PC-9 (cell line): ENCODE measurements around the gene TGM2. TPM values are rescaled to one million over a fixed set of nuclear protein-coding genes. Genes with fewer than 3 reads are reported as not detected.

ENCODE experiments used
- BruUV-seq: library from RNA; stranded (reverse); fragments of 400-500 nt; replicated peaks from 2 replicates; lab custom pipeline; 2021; lab: Mats Ljungman, UMichigan
- CTCF ChIA-PET: fragments of 300-600 bp; sonication (Branson Sonifier 250); formaldehyde crosslinking; loops from one replicate; lab custom pipeline; 2022; ENCODE audit warnings: antibody characterized with exemption; lab: Charles Lee
- POLR2A ChIA-PET: fragments of 300-600 bp; sonication (Branson Sonifier 250); formaldehyde crosslinking; loops from one replicate; lab custom pipeline; 2022; ENCODE audit warnings: antibody characterized with exemption; ENCODE audit not compliant: unreplicated experiment; lab: Charles Lee
- DNase-seq, 2 experiments: peaks; one replicate each; pipeline versions ENCODE4 v3.0.0 to v3.0.0-alpha.2; 2015 to 2022; ENCODE audit warnings: mixed read lengths in 1 of 2
- H2AFZ ChIP-seq: fragments of 200-600 bp; sonication (generic); 2 replicates; pipeline ENCODE4 v1.8.1; 2017; ENCODE audit warnings: antibody characterized with exemption
- H3F3A ChIP-seq: fragments of 200-600 bp; sonication (generic); 2 replicates; pipeline ENCODE4 v1.8.1; 2017; ENCODE audit warnings: antibody characterized with exemption, mild to moderate bottlenecking, low read depth; ENCODE audit not compliant: insufficient read depth
- H3K27ac ChIP-seq: fragments of 200-600 bp; sonication (generic); 2 replicates; pipeline ENCODE4 v1.6.1; 2016; ENCODE audit warnings: mixed run types
- H3K27me3 ChIP-seq: fragments of 200-600 bp; sonication (generic); 2 replicates; pipeline ENCODE4 v1.6.1; 2016; ENCODE audit warnings: low read depth, mixed run types; ENCODE audit not compliant: insufficient read depth
- H3K36me3 ChIP-seq: fragments of 200-600 bp; sonication (generic); 2 replicates; pipeline ENCODE4 v1.6.1; 2016; ENCODE audit warnings: low read depth, mixed run types
- H3K4me1 ChIP-seq: fragments of 200-600 bp; sonication (generic); replicated peaks from 2 replicates; pipeline ENCODE4 v1.6.1; 2016; ENCODE audit warnings: mixed run types; ENCODE audit not compliant: insufficient read depth
- H3K4me2 ChIP-seq: fragments of 200-600 bp; sonication (generic); 2 replicates; pipeline ENCODE4 v1.6.1; 2017; ENCODE audit warnings: mixed run types
- H3K4me3 ChIP-seq: fragments of 200-600 bp; sonication (generic); 2 replicates; pipeline ENCODE4 v1.6.1; 2016; ENCODE audit warnings: mixed run types
- H3K79me2 ChIP-seq: fragments of 200-600 bp; sonication (generic); 2 replicates; pipeline ENCODE4 v1.6.1; 2017; ENCODE audit warnings: low read depth, mixed run types
- H3K9me2 ChIP-seq: fragments of 200-600 bp; sonication (generic); 2 replicates; pipeline ENCODE4 v1.8.1; 2017; ENCODE audit warnings: mild to moderate bottlenecking; ENCODE audit not compliant: insufficient read depth
- H3K9me3 ChIP-seq: fragments of 200-600 bp; sonication (generic); 2 replicates; pipeline ENCODE4 v1.8.1; 2016; ENCODE audit warnings: low read depth; ENCODE audit not compliant: insufficient read depth
- H4K20me1 ChIP-seq: fragments of 200-600 bp; sonication (generic); 2 replicates; pipeline ENCODE4 v1.8.1; 2017; ENCODE audit not compliant: insufficient read depth
- EZH2 ChIP-seq: fragments of 200-600 bp; sonication (generic); IDR thresholded peaks from 2 replicates; pipeline ENCODE4 v1.8.0; 2017; ENCODE audit warnings: antibody characterized with exemption, low read depth
- intact Hi-C: fragments of 100-400 bp; cut with micrococcal nuclease; formaldehyde crosslinking; loops from one replicate; pipeline ENCODE4 v1.10.0; 2022; ENCODE audit not compliant: unreplicated experiment
- total RNA-seq: library from RNA; stranded (reverse); gene quantifications from 2 replicates; pipeline ENCODE4 v1.2.3, GENCODE V29; 2021
- TF ChIP-seq, protein P1 (sequence below): fragments of 200-600 bp; sonication (generic); conservative IDR thresholded peaks from 2 replicates; pipeline ENCODE4 v1.6.1; 2017; ENCODE audit warnings: mixed run types, antibody characterized with exemption, mild to moderate bottlenecking, moderate library complexity

The TGM2 gene
- total RNA-seq, 1 experiment from 2014 or later: 333 TPM

DNA sequence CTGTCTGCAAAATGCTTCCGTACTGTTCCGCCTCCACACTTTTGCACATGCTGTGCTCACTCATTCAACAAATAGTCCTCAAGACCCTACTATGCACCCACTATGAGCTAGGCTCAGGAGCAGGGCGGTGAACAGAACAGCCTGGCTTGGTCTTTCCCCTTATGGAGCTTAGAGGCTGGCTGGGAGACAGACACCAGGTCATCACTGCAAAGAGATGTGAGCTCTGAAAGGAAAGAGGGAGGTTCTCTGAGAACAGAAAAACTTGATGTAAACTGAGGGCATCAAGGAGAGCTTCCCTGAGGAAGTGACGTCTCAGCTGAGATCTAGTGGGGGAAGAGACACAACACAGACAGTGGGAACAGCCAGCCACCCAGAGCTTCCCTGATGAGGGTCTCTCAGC, 31.0 kb upstream of the TGM2 start:
- no peaks in the 10 kb centered on the region for H3K27me3 ChIP-seq
- H3K36me3 ChIP-seq: no peaks in the 10 kb centered on the region
- POLR2A ChIA-PET: interaction anchor here (0.7 kb wide), 2 partner anchors 12 to 260 kb away, joined by 4 to 7 read pairs; no protein-coding TSS in a partner anchor
- no TSS peak for BruUV-seq
- CTCF ChIA-PET: interaction anchor here (0.6 to 1.0 kb wide), 2 partner anchors 23 to 203 kb away, joined by 3 to 8 read pairs; no protein-coding TSS in a partner anchor
- H4K20me1 ChIP-seq: no peaks in the 10 kb centered on the region
- H3K27ac ChIP-seq: peak overlapping the region; percentile 73
- intact Hi-C loops: no loop called here
- no peaks in the 10 kb centered on the region for H3K79me2 ChIP-seq
- H3F3A ChIP-seq: peaks cover 46% of the 10 kb centered on the region
- no peak overlapping the region for H2AFZ ChIP-seq
- peaks cover 61% of the 10 kb centered on the region for H3K4me1 ChIP-seq
- peak overlapping the region; percentile 58 for H3K4me2 ChIP-seq
- H3K9me2 ChIP-seq: no peaks in the 10 kb centered on the region
- H3K9me3 ChIP-seq: no peaks in the 10 kb centered on the region
- no peak for DNase-seq
- H3K4me3 ChIP-seq: no peak overlapping the region
- TF ChIP-seq, protein P1, sequence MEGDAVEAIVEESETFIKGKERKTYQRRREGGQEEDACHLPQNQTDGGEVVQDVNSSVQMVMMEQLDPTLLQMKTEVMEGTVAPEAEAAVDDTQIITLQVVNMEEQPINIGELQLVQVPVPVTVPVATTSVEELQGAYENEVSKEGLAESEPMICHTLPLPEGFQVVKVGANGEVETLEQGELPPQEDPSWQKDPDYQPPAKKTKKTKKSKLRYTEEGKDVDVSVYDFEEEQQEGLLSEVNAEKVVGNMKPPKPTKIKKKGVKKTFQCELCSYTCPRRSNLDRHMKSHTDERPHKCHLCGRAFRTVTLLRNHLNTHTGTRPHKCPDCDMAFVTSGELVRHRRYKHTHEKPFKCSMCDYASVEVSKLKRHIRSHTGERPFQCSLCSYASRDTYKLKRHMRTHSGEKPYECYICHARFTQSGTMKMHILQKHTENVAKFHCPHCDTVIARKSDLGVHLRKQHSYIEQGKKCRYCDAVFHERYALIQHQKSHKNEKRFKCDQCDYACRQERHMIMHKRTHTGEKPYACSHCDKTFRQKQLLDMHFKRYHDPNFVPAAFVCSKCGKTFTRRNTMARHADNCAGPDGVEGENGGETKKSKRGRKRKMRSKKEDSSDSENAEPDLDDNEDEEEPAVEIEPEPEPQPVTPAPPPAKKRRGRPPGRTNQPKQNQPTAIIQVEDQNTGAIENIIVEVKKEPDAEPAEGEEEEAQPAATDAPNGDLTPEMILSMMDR: no peak
- TF ChIP-seq EZH2: no peak

DNA sequence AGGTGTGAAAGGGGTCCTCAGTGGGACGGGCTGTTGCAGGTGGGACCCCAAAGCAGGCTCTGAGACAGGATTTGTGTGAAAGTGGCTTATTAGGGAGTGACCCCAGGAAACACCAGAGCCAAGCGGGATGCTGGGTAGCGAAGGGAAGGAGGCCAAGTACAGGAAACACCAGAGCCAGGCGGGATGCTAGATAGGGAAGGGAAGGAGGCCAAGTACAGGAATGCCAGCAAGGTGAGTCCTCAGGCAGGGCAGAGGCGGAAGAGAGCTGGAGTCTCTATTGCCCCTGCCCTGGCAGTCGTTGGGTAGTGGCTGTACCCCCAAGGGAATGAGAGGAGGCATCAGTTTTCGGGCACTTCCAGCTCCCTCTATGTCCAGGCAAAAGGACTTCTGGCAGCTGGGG, 30.5 kb upstream of the TGM2 start:
- no peak for TF ChIP-seq EZH2
- TF ChIP-seq, protein P1: no peak
- no TSS peak for BruUV-seq
- peaks cover 58% of the 10 kb centered on the region for H3K4me1 ChIP-seq
- H3K79me2 ChIP-seq: no peaks in the 10 kb centered on the region
- H3K4me2 ChIP-seq: peak overlapping the region; percentile 58
- H3K36me3 ChIP-seq: no peaks in the 10 kb centered on the region
- no peaks in the 10 kb centered on the region for H3K9me3 ChIP-seq
- H4K20me1 ChIP-seq: no peaks in the 10 kb centered on the region
- H3K4me3 ChIP-seq: no peak overlapping the region
- POLR2A ChIA-PET: interaction anchor here (0.6 to 0.7 kb wide), 3 partner anchors 11 to 568 kb away, joined by 4 to 7 read pairs (median 6); no protein-coding TSS in a partner anchor
- H3K9me2 ChIP-seq: no peaks in the 10 kb centered on the region
- peak overlapping the region; percentile 73 for H3K27ac ChIP-seq
- intact Hi-C loops: loop anchor here (1.0 kb wide), 1 partner anchor 22 kb away; no protein-coding TSS in a partner anchor
- CTCF ChIA-PET: interaction anchor here (1.0 kb wide), 1 partner anchor 23 kb away, joined by 3 read pairs; no protein-coding TSS in a partner anchor
- H3F3A ChIP-seq: peaks cover 44% of the 10 kb centered on the region
- H3K27me3 ChIP-seq: no peaks in the 10 kb centered on the region
- DNase-seq: peak; percentile 49 to 71
- no peak overlapping the region for H2AFZ ChIP-seq

DNA sequence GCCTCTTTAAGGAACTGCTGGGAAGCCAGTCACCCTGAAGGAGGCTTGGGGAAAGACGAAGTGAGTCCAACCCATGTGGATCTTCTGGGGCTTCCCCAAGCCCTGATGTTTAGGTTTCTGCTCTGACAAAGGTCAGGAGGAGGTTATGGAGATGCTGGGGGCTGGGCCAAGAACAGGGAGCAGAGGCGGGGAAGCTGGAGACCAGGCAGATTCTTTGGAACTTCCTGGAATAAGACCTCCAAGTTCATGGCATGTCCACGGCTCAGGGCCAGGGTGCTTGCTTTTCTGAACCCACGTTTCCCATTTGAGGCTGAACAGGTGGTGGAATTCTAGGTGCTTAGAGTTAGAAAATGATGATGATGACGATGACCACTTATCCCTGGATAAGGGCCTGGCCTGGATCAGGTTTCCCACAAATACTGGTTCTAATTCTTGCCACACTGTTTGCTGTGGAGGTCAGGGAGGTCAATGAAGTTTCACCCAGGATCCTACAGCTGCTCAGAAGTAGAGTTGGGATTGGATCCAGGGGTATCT, 30.0 kb upstream of the TGM2 start:
- no TSS peak for BruUV-seq
- H3K27ac ChIP-seq: peak overlapping the region; percentile 73
- intact Hi-C loops: loop anchor here (1.0 kb wide), 1 partner anchor 22 kb away; no protein-coding TSS in a partner anchor
- H3K79me2 ChIP-seq: no peaks in the 10 kb centered on the region
- H3K4me3 ChIP-seq: no peak overlapping the region
- peak overlapping the region; percentile 58 for H3K4me2 ChIP-seq
- H3F3A ChIP-seq: peaks cover 44% of the 10 kb centered on the region
- H3K9me2 ChIP-seq: no peaks in the 10 kb centered on the region
- ChIA-PET POLR2A (interaction anchor here (0.6 kb wide), 1 partner anchor 568 kb away, joined by 6 read pairs; no protein-coding TSS in a partner anchor), CTCF (interaction anchor here (0.6 kb wide), 1 partner anchor 118 kb away, joined by 6 read pairs; no protein-coding TSS in a partner anchor)
- peaks cover 58% of the 10 kb centered on the region for H3K4me1 ChIP-seq
- TF ChIP-seq, protein P1: no peak
- no peak for TF ChIP-seq EZH2
- DNase-seq: peak in 1 of 2 experiments; percentile 72
- no peaks in the 10 kb centered on the region for H3K27me3 ChIP-seq
- no peaks in the 10 kb centered on the region for H4K20me1 ChIP-seq
- H3K9me3 ChIP-seq: no peaks in the 10 kb centered on the region
- no peak overlapping the region for H2AFZ ChIP-seq
- no peaks in the 10 kb centered on the region for H3K36me3 ChIP-seq
